ENCODE results near the gene MYMK.

The MYMK gene

GRCh38 chr9:133536080-133536479 lies 11.3 kb upstream of the MYMK start:
- no peak for DNase-seq (ENCODE audit: extremely low read depth in 1 of 2, low read depth in 1 of 2)

- DNase-seq (ENCODE audit: extremely low read depth in 1 of 2, low read depth in 1 of 2) = no peak
Measured at GRCh38 chr9:133535306-133535877, 10.6 kb upstream of the MYMK start.

GRCh38 chr9:133534346-133535291 lies 9.9 kb upstream of the MYMK start, which contains the start of gene ADAMTSL2:
ADAMTSL2 (plus strand) TSS chr9:133534704; CDS start chr9:133536713, 2,009 bp downstream.
- DNase-seq (ENCODE audit: extremely low read depth in 1 of 2, low read depth in 1 of 2) = peak; percentile 22

- no peak for DNase-seq (ENCODE audit: extremely low read depth in 1 of 2, low read depth in 1 of 2)
Measured at GRCh38 chr9:133533857-133534256, 9.1 kb upstream of the MYMK start.

GRCh38 chr9:133532937-133533668 lies 8.3 kb upstream of the MYMK start:
- peak; percentile 18 to 30 for DNase-seq (ENCODE audit: extremely low read depth in 1 of 2, low read depth in 1 of 2)

- no peak for DNase-seq (ENCODE audit: extremely low read depth in 1 of 2, low read depth in 1 of 2)
Measured at GRCh38 chr9:133531293-133531692, 6.5 kb upstream of the MYMK start.

GRCh38 chr9:133529874-133530273 lies 5.1 kb upstream of the MYMK start:
- DNase-seq (ENCODE audit: extremely low read depth in 1 of 2, low read depth in 1 of 2) = no peak

GRCh38 chr9:133529457-133529856 lies 4.7 kb upstream of the MYMK start:
- no peak for DNase-seq (ENCODE audit: extremely low read depth in 1 of 2, low read depth in 1 of 2)

GRCh38 chr9:133528876-133529241 lies 4.1 kb upstream of the MYMK start:
- no peak for DNase-seq (ENCODE audit: extremely low read depth in 1 of 2, low read depth in 1 of 2)

GRCh38 chr9:133528001-133528875 lies 3.5 kb upstream of the MYMK start:
- DNase-seq (ENCODE audit: extremely low read depth in 1 of 2, low read depth in 1 of 2) = no peak

GRCh38 chr9:133527444-133527920 lies 2.7 kb upstream of the MYMK start:
- no peak for DNase-seq (ENCODE audit: extremely low read depth in 1 of 2, low read depth in 1 of 2)

- DNase-seq (ENCODE audit: extremely low read depth in 1 of 2, low read depth in 1 of 2) = no peak
Measured at GRCh38 chr9:133526721-133527321, 2.1 kb upstream of the MYMK start.

- DNase-seq (ENCODE audit: extremely low read depth in 1 of 2, low read depth in 1 of 2) = no peak
Measured at GRCh38 chr9:133525677-133526076, 918 bp upstream of the MYMK start.

- no peak for DNase-seq (ENCODE audit: extremely low read depth in 1 of 2, low read depth in 1 of 2)
Measured at GRCh38 chr9:133524146-133524545, 613 bp downstream of the MYMK start.

- no peak for DNase-seq (ENCODE audit: extremely low read depth in 1 of 2, low read depth in 1 of 2)
Measured at GRCh38 chr9:133523106-133523505, 1.7 kb downstream of the MYMK start.

- DNase-seq (ENCODE audit: extremely low read depth in 1 of 2, low read depth in 1 of 2) = no peak
Measured at GRCh38 chr9:133522073-133522910, 2.5 kb downstream of the MYMK start.

- no peak for DNase-seq (ENCODE audit: extremely low read depth in 1 of 2, low read depth in 1 of 2)
Measured at GRCh38 chr9:133521122-133522072, 3.4 kb downstream of the MYMK start.
